ENCODE results near the gene PPTC7.
"Not testable (repeated sequence)": the region's sequence is repeated elsewhere in the genome, so short reads cannot be mapped to it uniquely, and the experiment has no call there.

Gene PPTC7

DNA sequence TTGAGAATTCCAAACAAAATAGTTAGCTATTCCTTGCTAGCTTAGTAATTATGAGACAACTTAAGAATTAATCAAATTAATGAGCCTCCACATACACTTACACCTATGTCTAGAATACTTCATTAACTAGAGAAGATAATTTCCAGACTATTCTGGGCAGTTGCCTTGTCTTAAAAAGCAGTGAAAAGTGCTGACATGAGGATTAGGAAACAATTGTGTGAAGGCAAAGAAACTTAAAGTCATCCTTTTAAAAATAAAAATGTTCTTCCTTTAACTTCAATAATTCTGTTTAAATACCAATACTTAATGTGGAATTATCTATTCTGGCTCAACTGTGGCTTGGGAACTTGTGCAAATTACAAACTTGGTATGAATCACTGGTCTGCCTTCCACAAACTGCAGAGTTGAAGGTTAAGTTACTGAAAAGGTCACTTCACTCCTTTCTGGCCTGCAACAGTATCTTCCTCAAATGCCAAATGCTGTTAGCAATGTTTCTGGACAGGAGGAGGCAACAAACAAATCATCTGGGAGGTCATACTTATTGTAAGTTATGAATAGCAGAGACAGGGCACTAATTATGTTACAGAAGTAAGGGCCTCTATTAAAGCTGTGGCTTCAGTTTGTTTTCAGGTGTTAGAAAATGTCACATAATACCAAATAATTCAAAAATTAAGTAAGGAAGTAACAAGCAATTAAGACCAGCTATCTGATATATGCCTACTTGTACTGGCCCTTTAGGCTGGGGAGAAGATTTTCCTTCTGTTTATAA is 19.2 kb downstream of the PPTC7 start:
- ChIA-PET CTCF (interaction anchor here (1.0 to 2.0 kb wide), 4 partner anchors 10 to 37 kb away, joined by 3 to 7 read pairs (median 4); no protein-coding TSS in a partner anchor), POLR2A (interaction anchor here (1.0 kb wide), 1 partner anchor 114 kb away, joined by 3 read pairs; the partner anchor contains the start of gene ARPC3)
- H3K4me3 ChIP-seq (ENCODE audit: low read depth, low read length) = no peak overlapping the region
- TF ChIP-seq, protein P1, sequence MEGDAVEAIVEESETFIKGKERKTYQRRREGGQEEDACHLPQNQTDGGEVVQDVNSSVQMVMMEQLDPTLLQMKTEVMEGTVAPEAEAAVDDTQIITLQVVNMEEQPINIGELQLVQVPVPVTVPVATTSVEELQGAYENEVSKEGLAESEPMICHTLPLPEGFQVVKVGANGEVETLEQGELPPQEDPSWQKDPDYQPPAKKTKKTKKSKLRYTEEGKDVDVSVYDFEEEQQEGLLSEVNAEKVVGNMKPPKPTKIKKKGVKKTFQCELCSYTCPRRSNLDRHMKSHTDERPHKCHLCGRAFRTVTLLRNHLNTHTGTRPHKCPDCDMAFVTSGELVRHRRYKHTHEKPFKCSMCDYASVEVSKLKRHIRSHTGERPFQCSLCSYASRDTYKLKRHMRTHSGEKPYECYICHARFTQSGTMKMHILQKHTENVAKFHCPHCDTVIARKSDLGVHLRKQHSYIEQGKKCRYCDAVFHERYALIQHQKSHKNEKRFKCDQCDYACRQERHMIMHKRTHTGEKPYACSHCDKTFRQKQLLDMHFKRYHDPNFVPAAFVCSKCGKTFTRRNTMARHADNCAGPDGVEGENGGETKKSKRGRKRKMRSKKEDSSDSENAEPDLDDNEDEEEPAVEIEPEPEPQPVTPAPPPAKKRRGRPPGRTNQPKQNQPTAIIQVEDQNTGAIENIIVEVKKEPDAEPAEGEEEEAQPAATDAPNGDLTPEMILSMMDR (IDR thresholded peaks at IDR 0.05; ENCODE audit: insufficient read depth, low read length, missing control alignments) = no peak
- DNase-seq (ENCODE audit: low read depth, low spot score) = no peak

DNA sequence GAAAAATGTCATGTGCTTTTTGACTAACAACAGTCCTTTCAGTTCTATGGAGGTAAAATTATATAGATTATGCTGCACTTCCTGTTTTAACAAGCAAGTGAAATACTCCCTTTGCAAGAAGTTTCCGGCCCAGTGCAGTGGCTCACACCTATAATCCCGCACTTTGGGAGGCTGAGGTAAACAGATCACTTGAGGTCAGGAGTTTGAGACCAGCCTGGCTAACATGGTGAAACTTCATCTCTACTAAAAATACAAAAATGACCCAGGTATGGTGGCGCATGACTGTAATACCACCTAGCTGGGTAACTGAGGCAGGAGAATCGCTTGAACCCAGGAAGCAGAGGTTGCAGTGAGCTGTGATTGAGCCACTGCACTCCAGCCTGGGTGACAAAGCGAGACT is 20.7 kb downstream of the PPTC7 start:
- CTCF ChIA-PET = interaction anchor here (0.7 to 2.0 kb wide), 7 partner anchors 8 to 40 kb away, joined by 3 to 6 read pairs (median 3); no protein-coding TSS in a partner anchor
- not testable (repeated sequence) for DNase-seq (ENCODE audit: low read depth, low spot score); H3K4me3 ChIP-seq (ENCODE audit: low read depth, low read length)
- POLR2A ChIA-PET = interaction anchor here (1.0 kb wide), 1 partner anchor 112 kb away, joined by 3 read pairs; the partner anchor contains the start of gene ARPC3

DNA sequence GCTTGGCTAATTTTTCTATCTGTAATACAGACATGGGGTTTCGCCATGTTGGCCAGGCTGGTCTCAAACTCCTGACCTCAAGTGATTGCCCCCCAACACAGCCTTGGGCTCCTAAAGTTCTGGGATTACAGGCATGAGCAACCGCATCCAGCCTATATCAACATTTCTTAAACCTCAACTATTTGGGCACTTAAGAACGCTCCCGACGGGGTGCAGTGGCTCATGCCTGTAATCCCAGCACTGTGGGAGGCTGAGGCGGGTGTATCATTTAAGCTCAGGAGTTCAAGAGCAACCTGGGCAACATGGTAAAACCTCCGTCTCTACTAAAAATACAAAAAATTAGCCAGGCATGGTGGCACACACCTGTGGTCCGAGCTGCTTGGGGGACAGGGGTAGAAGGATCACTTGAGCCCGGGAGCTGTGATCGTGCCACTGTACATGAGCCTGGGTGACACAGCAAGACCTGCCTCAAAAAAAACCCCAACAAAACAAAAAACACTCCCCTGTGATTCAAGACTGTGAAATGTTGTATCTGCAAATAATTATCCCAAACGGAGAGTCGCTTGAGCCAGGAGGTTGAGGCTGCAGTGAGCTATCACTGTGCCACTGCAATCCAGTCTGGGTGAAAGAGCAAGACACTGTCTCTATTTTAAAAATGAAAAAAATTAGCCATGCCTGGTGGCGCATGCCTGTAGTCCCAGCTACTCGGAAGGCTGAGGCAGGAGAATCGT is 21.5 kb downstream of the PPTC7 start:
- H3K4me3 ChIP-seq (ENCODE audit: low read depth, low read length) = no peak overlapping the region
- ChIA-PET POLR2A (no interaction called here), CTCF (interaction anchor here (0.9 to 3.0 kb wide), 5 partner anchors 10 to 41 kb away, joined by 3 to 18 read pairs (median 3); no protein-coding TSS in a partner anchor)
- DNase-seq (ENCODE audit: low read depth, low spot score) = no peak
- TF ChIP-seq, protein P1 (IDR thresholded peaks at IDR 0.05; ENCODE audit: insufficient read depth, low read length, missing control alignments) = no peak

DNA sequence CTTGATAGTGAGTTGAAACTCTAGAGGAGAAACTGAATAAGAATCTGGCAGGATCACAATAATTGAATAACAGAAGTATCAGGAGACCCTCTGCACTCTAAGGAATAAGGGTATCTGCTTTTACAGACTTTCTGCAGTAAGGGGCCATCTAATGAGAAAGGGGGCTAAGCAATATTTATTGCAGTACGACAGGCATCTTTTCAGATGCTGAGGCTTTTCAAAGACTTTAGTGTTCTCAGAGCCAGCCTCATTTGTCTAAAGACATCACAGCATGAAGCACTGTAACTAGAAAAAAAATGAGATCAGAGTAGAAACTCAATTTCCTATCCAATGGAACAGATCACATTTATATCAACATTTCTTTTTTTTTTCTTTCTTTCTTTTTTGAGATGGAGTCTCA is 22.2 kb downstream of the PPTC7 start:
- H3K4me3 ChIP-seq (ENCODE audit: low read depth, low read length) = no peak overlapping the region
- no peak for DNase-seq (ENCODE audit: low read depth, low spot score)
- ChIA-PET CTCF (interaction anchor here (1.3 to 3.0 kb wide), 3 partner anchors 9 to 41 kb away, joined by 3 to 18 read pairs (median 6); no protein-coding TSS in a partner anchor), POLR2A (no interaction called here)
- TF ChIP-seq, protein P1 (IDR thresholded peaks at IDR 0.05; ENCODE audit: insufficient read depth, low read length, missing control alignments) = no peak

DNA sequence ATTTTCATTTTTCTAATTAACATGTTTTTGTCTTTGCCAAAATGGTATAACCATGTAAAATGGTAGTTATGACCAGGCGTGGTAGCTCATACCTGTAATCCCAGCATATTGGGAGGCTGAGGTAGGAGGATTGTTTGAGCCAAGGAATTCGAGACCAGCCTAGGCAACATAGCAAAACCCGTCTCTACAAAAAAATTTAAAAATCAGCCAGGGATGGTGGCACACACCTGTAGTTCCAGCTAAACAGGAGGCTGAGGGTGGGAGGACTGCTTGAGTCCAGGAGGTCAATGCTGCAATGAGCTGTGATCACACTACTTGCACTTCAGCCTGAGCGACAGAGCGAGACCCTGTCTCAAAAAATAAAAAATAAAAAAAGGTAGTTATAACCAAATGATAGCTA is 23.1 kb downstream of the PPTC7 start:
- no peak overlapping the region for H3K4me3 ChIP-seq (ENCODE audit: low read depth, low read length)
- TF ChIP-seq, protein P1 (IDR thresholded peaks at IDR 0.05; ENCODE audit: insufficient read depth, low read length, missing control alignments) = no peak
- POLR2A ChIA-PET = no interaction called here
- no peak for DNase-seq (ENCODE audit: low read depth, low spot score)
- CTCF ChIA-PET = interaction anchor here (1.3 to 3.0 kb wide), 2 partner anchors 11 to 42 kb away, joined by 3 to 18 read pairs; no protein-coding TSS in a partner anchor

DNA sequence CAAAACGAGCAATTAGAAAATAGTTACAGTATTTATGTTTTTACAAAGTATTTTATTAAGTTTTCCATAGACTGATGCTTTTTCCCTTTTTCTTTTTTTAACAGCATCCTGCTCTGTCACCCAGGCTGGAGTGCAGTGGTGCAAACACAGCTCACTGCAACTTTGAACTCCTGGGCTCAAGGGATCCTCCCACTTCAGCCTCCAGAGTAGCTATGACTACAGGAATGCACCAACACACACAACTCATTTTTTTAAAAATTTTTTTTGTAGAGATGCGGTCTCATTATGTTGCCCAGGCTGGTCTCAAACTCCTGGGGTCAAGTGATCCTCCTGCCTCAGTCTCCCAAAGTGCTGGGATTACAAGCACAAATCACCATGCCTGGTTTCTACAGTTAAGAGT is 24.2 kb downstream of the PPTC7 start:
- CTCF ChIA-PET = interaction anchor here (0.7 to 3.0 kb wide), 2 partner anchors 40 to 43 kb away, joined by 3 to 18 read pairs; no protein-coding TSS in a partner anchor

DNA sequence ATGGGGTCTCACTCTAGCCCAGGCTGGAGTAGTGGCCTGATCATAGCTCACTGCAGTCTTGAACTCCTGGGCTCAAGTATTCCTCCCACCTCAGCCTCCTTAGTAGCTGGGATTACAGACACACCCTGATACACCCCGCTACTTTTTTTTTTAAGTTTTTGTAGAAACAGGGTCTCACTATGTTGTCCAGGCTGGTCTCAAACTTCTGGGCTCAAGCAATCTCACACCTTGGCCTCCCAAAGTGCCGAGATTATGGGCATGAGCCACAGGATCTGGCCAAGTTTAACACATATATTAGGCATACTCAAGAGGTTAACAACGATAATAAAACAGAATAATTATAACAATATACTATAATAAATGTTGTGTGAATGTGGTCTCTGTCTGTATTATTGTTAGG is 25.8 kb downstream of the PPTC7 start:
- no peak overlapping the region for H3K4me3 ChIP-seq (ENCODE audit: low read depth, low read length)
- no peak for DNase-seq (ENCODE audit: low read depth, low spot score)
- ChIA-PET POLR2A (no interaction called here), CTCF (interaction anchor here (1.7 kb wide), 1 partner anchor 45 kb away, joined by 8 read pairs; no protein-coding TSS in a partner anchor)
- TF ChIP-seq, protein P1 (IDR thresholded peaks at IDR 0.05; ENCODE audit: insufficient read depth, low read length, missing control alignments) = no peak

More for the DNA sequence above, 24.2 kb downstream of the PPTC7 start:
- H3K4me3 ChIP-seq (ENCODE audit: low read depth, low read length); DNase-seq (ENCODE audit: low read depth, low spot score); POLR2A ChIA-PET: not testable (repeated sequence)

All from AG04449 (cell line).